Lower lobe of right lung (tissue), 2 donors: ENCODE results near the gene OST4. TPM values are rescaled to one million over a fixed set of nuclear protein-coding genes. Genes with fewer than 3 reads are reported as not detected.

Experiments used
- ATAC-seq, 2 donors: fragments of 200-7000 bp; cut with Tn5 transposase; one replicate each; pipeline ENCODE4 v1.9.1; 2020 to 2022; ENCODE audit warnings: mild to moderate bottlenecking in 2 of 2, moderate library complexity in 2 of 2
- DNase-seq: peaks from one replicate; pipeline ENCODE4 v3.0.0-alpha.2; 2020
- H3K27ac ChIP-seq: fragments of 200-600 bp; one replicate; pipeline ENCODE4 v1.8.0; 2022
- H3K27me3 ChIP-seq: fragments of 200-600 bp; one replicate; pipeline ENCODE4 v1.8.0; 2022; ENCODE audit warnings: low read depth
- H3K36me3 ChIP-seq: fragments of 200-600 bp; one replicate; pipeline ENCODE4 v1.8.0; 2022; ENCODE audit warnings: mild to moderate bottlenecking
- H3K4me1 ChIP-seq: fragments of 200-600 bp; one replicate; pipeline ENCODE4 v1.8.0; 2022
- H3K4me3 ChIP-seq: fragments of 200-600 bp; one replicate; pipeline ENCODE4 v1.8.0; 2022; ENCODE audit warnings: mild to moderate bottlenecking
- H3K9me3 ChIP-seq: fragments of 200-600 bp; one replicate; pipeline ENCODE4 v1.8.0; 2022
- intact Hi-C: fragments of 100-400 bp; cut with DNase I; formaldehyde crosslinking; loops from one replicate; pipeline ENCODE4 v1.11.0; 2022
- total RNA-seq: library from RNA; stranded (reverse); fragmentation: NEBNext Ultra II Directional; extraction: Animal tissue kit (Norgen Biotek cat#: 25700); gene quantifications from one replicate; pipeline ENCODE4 v1.2.1, GENCODE V29; 2021
- TF ChIP-seq, protein P1 (sequence below): fragments of 200-600 bp; IDR thresholded peaks from one replicate; pipeline ENCODE4 v1.8.0; 2022; ENCODE audit warnings: antibody characterized with exemption, mild to moderate bottlenecking
- donor health status: DM: no; HTN: yes; CAD: no; lungs with severe emphysema.

Gene OST4
- total RNA-seq, 1 donor from 2014 or later, result 243 TPM

DNA sequence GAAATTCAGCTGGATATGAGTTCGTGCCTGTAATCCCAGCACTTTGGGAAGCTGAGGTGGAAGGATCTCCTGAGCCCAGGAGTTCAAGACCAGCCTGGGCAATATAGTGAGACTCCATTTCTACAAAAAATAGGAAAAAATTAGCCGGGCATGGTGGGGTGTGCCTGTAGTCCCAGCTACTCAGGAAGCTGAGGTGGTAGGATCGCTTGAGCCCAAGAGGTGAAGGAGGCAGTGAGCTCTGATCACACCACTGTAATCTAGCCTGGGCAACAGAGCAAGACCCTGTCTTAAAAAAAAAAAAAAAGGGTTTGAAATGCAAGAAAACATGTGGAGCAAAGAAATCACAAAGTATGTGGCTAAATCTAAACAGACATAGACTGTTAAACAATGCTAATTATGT is 37.6 kb upstream of the OST4 start:
- no peak for DNase-seq
- Histone ChIP-seq H3K4me1 (no peaks in the 10 kb centered on the region), H3K36me3 (no peaks in the 10 kb centered on the region), H3K27me3 (no peaks in the 10 kb centered on the region), H3K27ac (no peak overlapping the region), H3K9me3 (no peaks in the 10 kb centered on the region), H3K4me3 (no peak overlapping the region)
- no peak for ATAC-seq
- TF ChIP-seq, protein P1, sequence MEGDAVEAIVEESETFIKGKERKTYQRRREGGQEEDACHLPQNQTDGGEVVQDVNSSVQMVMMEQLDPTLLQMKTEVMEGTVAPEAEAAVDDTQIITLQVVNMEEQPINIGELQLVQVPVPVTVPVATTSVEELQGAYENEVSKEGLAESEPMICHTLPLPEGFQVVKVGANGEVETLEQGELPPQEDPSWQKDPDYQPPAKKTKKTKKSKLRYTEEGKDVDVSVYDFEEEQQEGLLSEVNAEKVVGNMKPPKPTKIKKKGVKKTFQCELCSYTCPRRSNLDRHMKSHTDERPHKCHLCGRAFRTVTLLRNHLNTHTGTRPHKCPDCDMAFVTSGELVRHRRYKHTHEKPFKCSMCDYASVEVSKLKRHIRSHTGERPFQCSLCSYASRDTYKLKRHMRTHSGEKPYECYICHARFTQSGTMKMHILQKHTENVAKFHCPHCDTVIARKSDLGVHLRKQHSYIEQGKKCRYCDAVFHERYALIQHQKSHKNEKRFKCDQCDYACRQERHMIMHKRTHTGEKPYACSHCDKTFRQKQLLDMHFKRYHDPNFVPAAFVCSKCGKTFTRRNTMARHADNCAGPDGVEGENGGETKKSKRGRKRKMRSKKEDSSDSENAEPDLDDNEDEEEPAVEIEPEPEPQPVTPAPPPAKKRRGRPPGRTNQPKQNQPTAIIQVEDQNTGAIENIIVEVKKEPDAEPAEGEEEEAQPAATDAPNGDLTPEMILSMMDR, result no peak
- intact Hi-C loops, result no loop called here

DNA sequence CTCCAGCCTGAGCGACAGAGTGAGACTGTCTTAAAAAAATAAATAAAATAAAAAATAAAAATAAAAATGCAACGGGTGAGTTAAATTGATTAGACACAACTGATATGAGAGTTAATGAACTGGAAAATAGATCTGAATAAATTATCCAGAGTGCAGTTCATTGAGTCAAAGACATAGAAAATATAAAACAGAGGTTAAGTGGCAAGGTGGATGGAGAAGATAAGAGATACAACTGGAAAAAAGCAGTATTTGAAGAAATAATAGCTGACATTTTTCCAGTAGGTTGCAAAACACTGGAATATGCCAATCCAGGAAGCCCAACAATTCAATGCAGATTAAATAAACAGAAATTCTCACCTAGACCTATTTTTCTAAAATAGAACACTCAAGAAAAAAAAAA is 36.8 kb upstream of the OST4 start:
- no peaks in the 10 kb centered on the region for H3K36me3 ChIP-seq
- H3K9me3 ChIP-seq, result no peaks in the 10 kb centered on the region
- no peak overlapping the region for H3K4me3 ChIP-seq
- DNase-seq (no peak), ATAC-seq (no peak)
- H3K4me1 ChIP-seq, result no peaks in the 10 kb centered on the region
- TF ChIP-seq, protein P1, result no peak
- no peaks in the 10 kb centered on the region for H3K27me3 ChIP-seq
- intact Hi-C loops, result no loop called here
- no peak overlapping the region for H3K27ac ChIP-seq

DNA sequence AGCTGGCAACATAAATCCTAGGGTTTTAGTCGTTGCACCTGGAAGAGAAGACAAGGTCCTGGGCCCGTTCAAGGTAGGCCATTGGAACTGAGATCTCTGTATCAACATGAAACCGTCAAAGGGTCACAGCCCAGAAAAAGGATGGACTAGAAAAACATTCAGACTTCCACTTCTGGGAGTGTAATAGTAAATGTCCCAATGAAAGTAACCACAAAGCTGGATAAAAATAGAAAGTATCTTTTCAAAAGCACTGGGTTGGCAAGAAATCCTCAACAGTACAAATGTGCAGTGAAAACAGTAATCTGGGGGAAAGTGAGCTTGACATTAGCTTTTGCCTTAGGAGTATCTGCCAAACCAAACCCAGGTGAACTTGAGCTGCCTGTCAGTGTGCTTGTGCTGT is 34.5 kb upstream of the OST4 start:
- DNase-seq (no peak), ATAC-seq (no peak)
- Histone ChIP-seq H3K27me3 (no peaks in the 10 kb centered on the region), H3K27ac (no peak overlapping the region), H3K4me3 (no peak overlapping the region), H3K9me3 (no peaks in the 10 kb centered on the region), H3K36me3 (no peaks in the 10 kb centered on the region), H3K4me1 (no peaks in the 10 kb centered on the region)
- intact Hi-C loops, result no loop called here
- TF ChIP-seq, protein P1, result no peak

DNA sequence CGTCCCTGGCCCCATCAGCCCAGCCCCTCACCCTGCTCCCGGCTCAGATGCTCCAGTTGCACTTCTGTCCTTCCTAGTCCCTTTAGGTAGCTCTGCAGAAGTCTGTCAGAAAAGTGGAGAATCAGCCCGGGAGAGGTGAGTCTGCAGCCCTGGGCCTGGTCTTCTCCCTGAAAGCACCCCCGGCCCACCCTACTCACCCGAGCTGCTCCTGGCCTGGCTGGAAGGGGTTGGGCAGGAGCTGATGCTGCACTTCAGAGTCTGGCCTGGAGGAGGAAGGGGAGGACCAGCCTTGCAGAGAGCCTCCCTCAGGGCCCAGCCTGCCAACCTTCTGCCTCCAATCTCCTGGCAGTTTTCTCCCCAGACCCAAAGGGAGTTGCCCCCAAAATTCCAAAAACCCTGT is 30.9 kb upstream of the OST4 start:
- Histone ChIP-seq H3K27me3 (no peaks in the 10 kb centered on the region), H3K27ac (no peak overlapping the region), H3K9me3 (no peaks in the 10 kb centered on the region), H3K4me3 (no peak overlapping the region), H3K4me1 (peaks cover under 1% of the 10 kb centered on the region), H3K36me3 (no peaks in the 10 kb centered on the region)
- TF ChIP-seq, protein P1, result no peak
- DNase-seq, result no peak
- intact Hi-C loops, result no loop called here
- ATAC-seq, result no peak

DNA sequence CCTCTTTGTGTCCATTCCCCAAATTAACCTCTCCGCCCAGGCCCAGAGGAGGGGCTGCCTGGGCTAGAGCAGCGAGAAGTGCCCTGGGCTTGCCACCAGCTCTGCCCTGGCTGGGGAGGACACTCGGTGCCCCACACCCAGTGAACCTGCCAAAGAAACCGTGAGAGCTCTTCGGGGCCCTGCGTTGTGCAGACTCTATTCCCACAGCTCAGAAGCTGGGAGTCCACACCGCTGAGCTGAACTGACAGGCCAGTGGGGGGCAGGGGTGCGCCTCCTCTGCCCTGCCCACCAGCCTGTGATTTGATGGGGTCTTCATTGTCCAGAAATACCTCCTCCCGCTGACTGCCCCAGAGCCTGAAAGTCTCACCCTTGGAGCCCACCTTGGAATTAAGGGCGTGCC is 28.6 kb upstream of the OST4 start:
- H3K27ac ChIP-seq, result no peak overlapping the region
- H3K27me3 ChIP-seq, result no peaks in the 10 kb centered on the region
- no peaks in the 10 kb centered on the region for H3K9me3 ChIP-seq
- ATAC-seq (no peak), DNase-seq (no peak)
- peaks cover 16% of the 10 kb centered on the region for H3K4me1 ChIP-seq
- H3K36me3 ChIP-seq, result no peaks in the 10 kb centered on the region
- no peak overlapping the region for H3K4me3 ChIP-seq
- TF ChIP-seq, protein P1, result no peak
- intact Hi-C loops, result no loop called here
